KMS-11 (cell line): ENCODE measurements around the gene SLC25A41.

Source experiments
- H2AFZ ChIP-seq: fragments of 200-600 bp; sonication (generic); 2 replicates; pipeline ENCODE4 v1.6.1; 2016; ENCODE audit warnings: antibody characterized with exemption, mixed run types, low read depth
- H3K27ac ChIP-seq: fragments of 200-600 bp; sonication (generic); 2 replicates; pipeline ENCODE4 v1.6.1; 2016; ENCODE audit warnings: mild to moderate bottlenecking, mixed run types
- H3K27me3 ChIP-seq: fragments of 200-600 bp; sonication (generic); 2 replicates; pipeline ENCODE4 v1.6.1; 2017; ENCODE audit warnings: mild to moderate bottlenecking, low read depth, mixed run types, moderate library complexity; ENCODE audit not compliant: insufficient read depth
- H3K36me3 ChIP-seq: fragments of 200-600 bp; sonication (generic); 2 replicates; pipeline ENCODE4 v1.6.1; 2017; ENCODE audit warnings: mild to moderate bottlenecking, mixed run types; ENCODE audit not compliant: insufficient read depth
- H3K4me1 ChIP-seq: fragments of 200-600 bp; sonication (generic); 2 replicates; pipeline ENCODE4 v1.6.1; 2016; ENCODE audit warnings: mild to moderate bottlenecking, low read depth, mixed run types; ENCODE audit not compliant: poor library complexity, severe bottlenecking
- H3K4me2 ChIP-seq: fragments of 200-600 bp; sonication (generic); 2 replicates; pipeline ENCODE4 v1.7.0; 2016; ENCODE audit warnings: mild to moderate bottlenecking, mixed run types
- H3K4me3 ChIP-seq: fragments of 200-600 bp; sonication (generic); IDR thresholded peaks from 2 replicates; pipeline ENCODE4 v1.6.1; 2017; ENCODE audit warnings: low read depth, low read length, mixed read lengths; ENCODE audit not compliant: insufficient read depth
- H3K79me2 ChIP-seq: fragments of 200-600 bp; sonication (generic); 2 replicates; pipeline ENCODE4 v1.6.1; 2016; ENCODE audit warnings: low read depth, mixed run types; ENCODE audit not compliant: insufficient read depth
- H3K9ac ChIP-seq: fragments of 200-600 bp; sonication (generic); 2 replicates; pipeline ENCODE4 v1.6.1; 2016; ENCODE audit warnings: mild to moderate bottlenecking, mixed run types
- H4K20me1 ChIP-seq: fragments of 200-600 bp; sonication (generic); 2 replicates; pipeline ENCODE4 v1.6.1; 2016; ENCODE audit warnings: mild to moderate bottlenecking, mixed run types; ENCODE audit not compliant: insufficient read depth
- CTCF ChIP-seq: fragments of 200-600 bp; sonication (generic); conservative IDR thresholded peaks from 2 replicates; pipeline ENCODE4 v1.6.1; 2017; ENCODE audit warnings: low read depth, mild to moderate bottlenecking, antibody characterized with exemption, low read length, moderate library complexity, mixed read lengths

The SLC25A41 gene

GRCh38 chr19:6381030-6381750 is 52.4 kb downstream of the SLC25A41 start:
- H3K27me3 ChIP-seq, result no peaks in the 10 kb centered on the region
- H3K9ac ChIP-seq, result no peak overlapping the region
- H3K4me3 ChIP-seq, result no peak overlapping the region
- peaks cover 3% of the 10 kb centered on the region for H3K4me1 ChIP-seq
- H3K27ac ChIP-seq, result no peak overlapping the region
- H3K36me3 ChIP-seq, result no peaks in the 10 kb centered on the region; the same call in 1 of the 2 replicates
- H3K4me2 ChIP-seq, result no peak overlapping the region
- H3K79me2 ChIP-seq, result no peaks in the 10 kb centered on the region
- no peak for TF ChIP-seq CTCF
- H4K20me1 ChIP-seq, result no peaks in the 10 kb centered on the region
- no peak overlapping the region for H2AFZ ChIP-seq

- Histone ChIP-seq H3K4me2 (no peak overlapping the region), H3K9ac (no peak overlapping the region), H3K36me3 (no peaks in the 10 kb centered on the region; the same call in 1 of the 2 replicates), H3K27ac (no peak overlapping the region), H3K27me3 (no peaks in the 10 kb centered on the region), H2AFZ (no peak overlapping the region), H3K79me2 (no peaks in the 10 kb centered on the region), H3K4me3 (no peak overlapping the region), H3K4me1 (peaks cover 3% of the 10 kb centered on the region), H4K20me1 (no peaks in the 10 kb centered on the region)
- no peak for TF ChIP-seq CTCF
These were observed 53.8 kb downstream of the SLC25A41 start for GRCh38 chr19:6379744-6380143.

GRCh38 chr19:6378486-6378885 is 55.1 kb downstream of the SLC25A41 start:
- Histone ChIP-seq H3K36me3 (no peaks in the 10 kb centered on the region; the same call in 1 of the 2 replicates), H2AFZ (no peak overlapping the region), H3K4me1 (peaks cover 9% of the 10 kb centered on the region), H3K4me2 (no peak overlapping the region), H3K9ac (no peak overlapping the region), H4K20me1 (no peaks in the 10 kb centered on the region), H3K4me3 (no peak overlapping the region), H3K79me2 (no peaks in the 10 kb centered on the region), H3K27me3 (no peaks in the 10 kb centered on the region), H3K27ac (no peak overlapping the region)
- TF ChIP-seq CTCF, result no peak

GRCh38 chr19:6378041-6378440 is 55.5 kb downstream of the SLC25A41 start:
- Histone ChIP-seq H3K4me2 (no peak overlapping the region), H3K4me3 (no peak overlapping the region), H3K9ac (no peak overlapping the region), H2AFZ (no peak overlapping the region), H4K20me1 (no peaks in the 10 kb centered on the region), H3K36me3 (no peaks in the 10 kb centered on the region; the same call in 1 of the 2 replicates), H3K27ac (no peak overlapping the region), H3K27me3 (no peaks in the 10 kb centered on the region), H3K79me2 (no peaks in the 10 kb centered on the region), H3K4me1 (peaks cover 9% of the 10 kb centered on the region)
- TF ChIP-seq CTCF, result no peak
